ENCODE data around the gene TMC5. TPM values are rescaled to one million over a fixed set of nuclear protein-coding genes. Genes with fewer than 3 reads are reported as not detected.

TMC5 gene
- total and polyA plus RNA-seq, 2 of the 13 experiments (the other 11 are each of a cell fraction or from before 2014, with no cell fraction given) = 0.09 to 0.41 TPM

- no peak for TF ChIP-seq LBX2 (CRISPR knock-in tag; IDR thresholded peaks at IDR 0.05; ENCODE audit: borderline replicate concordance)
- peak; percentile 81; the same call in 1 of the 2 replicates for TF ChIP-seq SMAD3 (CRISPR knock-in tag; IDR thresholded peaks at IDR 0.05)
- TF ChIP-seq ZNF7 (CRISPR knock-in tag; IDR thresholded peaks at IDR 0.05) = no peak
- TF ChIP-seq, protein P1, sequence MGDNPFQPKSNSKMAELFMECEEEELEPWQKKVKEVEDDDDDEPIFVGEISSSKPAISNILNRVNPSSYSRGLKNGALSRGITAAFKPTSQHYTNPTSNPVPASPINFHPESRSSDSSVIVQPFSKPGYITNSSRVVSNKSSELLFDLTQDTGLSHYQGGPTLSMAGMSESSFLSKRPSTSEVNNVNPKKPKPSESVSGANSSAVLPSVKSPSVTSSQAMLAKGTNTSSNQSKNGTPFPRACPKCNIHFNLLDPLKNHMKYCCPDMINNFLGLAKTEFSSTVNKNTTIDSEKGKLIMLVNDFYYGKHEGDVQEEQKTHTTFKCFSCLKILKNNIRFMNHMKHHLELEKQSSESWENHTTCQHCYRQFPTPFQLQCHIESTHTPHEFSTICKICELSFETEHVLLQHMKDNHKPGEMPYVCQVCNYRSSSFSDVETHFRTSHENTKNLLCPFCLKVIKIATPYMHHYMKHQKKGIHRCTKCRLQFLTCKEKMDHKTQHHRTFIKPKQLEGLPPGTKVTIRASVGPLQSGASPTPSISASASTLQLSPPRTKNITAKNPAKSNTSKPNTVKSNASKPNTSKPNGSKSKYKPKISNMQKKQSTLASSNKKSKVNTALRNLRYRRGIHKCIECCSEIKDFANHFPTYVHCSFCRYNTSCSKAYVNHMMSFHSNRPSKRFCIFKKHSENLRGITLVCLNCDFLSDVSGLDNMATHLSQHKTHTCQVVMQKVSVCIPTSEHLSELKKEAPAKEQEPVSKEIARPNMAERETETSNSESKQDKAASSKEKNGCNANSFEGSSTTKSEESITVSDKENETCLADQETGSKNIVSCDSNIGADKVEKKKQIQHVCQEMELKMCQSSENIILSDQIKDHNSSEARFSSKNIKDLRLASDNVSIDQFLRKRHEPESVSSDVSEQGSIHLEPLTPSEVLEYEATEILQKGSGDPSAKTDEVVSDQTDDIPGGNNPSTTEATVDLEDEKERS (CRISPR knock-in tag; IDR thresholded peaks at IDR 0.05) = no peak
- TF ChIP-seq KLF6 (CRISPR knock-in tag; IDR thresholded peaks at IDR 0.05) = peak; percentile 88
- TF ChIP-seq ZSCAN22 (CRISPR knock-in tag; IDR thresholded peaks at IDR 0.05) = 0 out of 2 replicates have a peak, but pooled peaks have one; percentile 33
- TF ChIP-seq MZF1 (CRISPR knock-in tag; IDR thresholded peaks at IDR 0.05; ENCODE audit: borderline replicate concordance) = no peak
- TF ChIP-seq, protein P2, sequence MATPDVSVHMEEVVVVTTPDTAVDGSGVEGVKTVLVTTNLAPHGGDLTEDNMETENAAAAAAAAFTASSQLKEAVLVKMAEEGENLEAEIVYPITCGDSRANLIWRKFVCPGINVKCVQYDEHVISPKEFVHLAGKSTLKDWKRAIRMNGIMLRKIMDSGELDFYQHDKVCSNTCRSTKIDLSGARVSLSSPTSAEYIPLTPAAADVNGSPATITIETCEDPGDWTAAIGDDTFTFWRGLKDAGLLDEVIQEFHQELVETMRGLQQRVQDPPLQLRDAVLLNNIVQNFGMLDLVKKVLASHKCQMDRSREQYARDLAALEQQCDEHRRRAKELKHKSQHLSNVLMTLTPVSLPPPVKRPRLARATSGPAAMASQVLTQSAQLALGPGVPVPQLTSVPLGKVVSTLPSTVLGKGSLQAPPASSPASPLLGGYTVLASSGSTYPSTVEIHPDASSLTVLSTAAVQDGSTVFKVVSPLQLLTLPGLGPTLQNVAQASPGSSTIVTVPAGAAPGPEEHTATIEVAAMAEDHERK (CRISPR knock-in tag; IDR thresholded peaks at IDR 0.05; ENCODE audit: low read depth) = no peak; the same call in 1 of the 2 replicates
- no peak for TF ChIP-seq ATF6 (CRISPR knock-in tag; conservative IDR thresholded peaks at IDR 0.05)
- TF ChIP-seq KDM4B (CRISPR knock-in tag; IDR thresholded peaks at IDR 0.05) = peak; percentile 77; the same call in 1 of the 2 replicates
- TF ChIP-seq HNRNPUL1 (IDR thresholded peaks at IDR 0.05; ENCODE audit: low read depth, low read length) = peak; percentile 34; the same call in 1 of the 2 replicates
- TF ChIP-seq SMARCC2 (IDR thresholded peaks at IDR 0.05) = no peak
- TF ChIP-seq, protein P3, sequence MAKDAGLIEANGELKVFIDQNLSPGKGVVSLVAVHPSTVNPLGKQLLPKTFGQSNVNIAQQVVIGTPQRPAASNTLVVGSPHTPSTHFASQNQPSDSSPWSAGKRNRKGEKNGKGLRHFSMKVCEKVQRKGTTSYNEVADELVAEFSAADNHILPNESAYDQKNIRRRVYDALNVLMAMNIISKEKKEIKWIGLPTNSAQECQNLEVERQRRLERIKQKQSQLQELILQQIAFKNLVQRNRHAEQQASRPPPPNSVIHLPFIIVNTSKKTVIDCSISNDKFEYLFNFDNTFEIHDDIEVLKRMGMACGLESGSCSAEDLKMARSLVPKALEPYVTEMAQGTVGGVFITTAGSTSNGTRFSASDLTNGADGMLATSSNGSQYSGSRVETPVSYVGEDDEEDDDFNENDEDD (CRISPR knock-in tag; IDR thresholded peaks at IDR 0.05; ENCODE audit: borderline replicate concordance) = no peak
- TF ChIP-seq, protein P4, sequence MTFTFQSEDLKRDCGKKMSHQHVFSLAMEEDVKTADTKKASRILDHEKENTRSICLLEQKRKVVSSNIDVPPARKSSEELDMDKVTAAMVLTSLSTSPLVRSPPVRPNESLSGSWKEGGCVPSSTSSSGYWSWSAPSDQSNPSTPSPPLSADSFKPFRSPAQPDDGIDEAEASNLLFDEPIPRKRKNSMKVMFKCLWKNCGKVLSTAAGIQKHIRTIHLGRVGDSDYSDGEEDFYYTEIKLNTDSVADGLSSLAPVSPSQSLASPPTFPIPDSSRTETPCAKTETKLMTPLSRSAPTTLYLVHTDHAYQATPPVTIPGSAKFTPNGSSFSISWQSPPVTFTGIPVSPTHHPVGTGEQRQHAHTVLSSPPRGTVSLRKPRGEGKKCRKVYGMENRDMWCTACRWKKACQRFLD (CRISPR knock-in tag; IDR thresholded peaks at IDR 0.05; ENCODE audit: borderline replicate concordance) = no peak
- TF ChIP-seq SMARCE1 (IDR thresholded peaks at IDR 0.05; ENCODE audit: borderline replicate concordance) = no peak
- no peak for TF ChIP-seq FUBP1 (CRISPR knock-in tag; IDR thresholded peaks at IDR 0.05; ENCODE audit: borderline replicate concordance)
Observed at GRCh38 chr16:19542138-19542821, 124.6 kb downstream of the TMC5 start (continued).
